BLaER1 treated with 17β-estradiol and CSF1 and Interleukin-3, amounts not matched to agents 10 nM and 100 nM (cell line): Measurements from ENCODE around the gene CABLES2.

Experiments
- H3K27ac ChIP-seq, 11 experiments: shearing (Covaris generic); formaldehyde crosslinking; 2 replicates each; pipeline ENCODE4 v1.8.1; 2022
- H3K27me3 ChIP-seq, 11 experiments: shearing (Covaris generic); formaldehyde crosslinking; 2 replicates each; pipeline ENCODE4 v1.8.1; 2022
- H3K36me3 ChIP-seq, 11 experiments: shearing (Covaris generic); formaldehyde crosslinking; 2 replicates each; pipeline ENCODE4 v1.8.1; 2022
- H3K4me1 ChIP-seq, 10 experiments: shearing (Covaris generic); formaldehyde crosslinking; 2 replicates each; pipeline ENCODE4 v1.8.1; 2022
- H3K4me2 ChIP-seq, 11 experiments: shearing (Covaris generic); formaldehyde crosslinking; 2 replicates each; pipeline ENCODE4 v1.8.1; 2022
- H3K4me3 ChIP-seq, 10 experiments: shearing (Covaris generic); formaldehyde crosslinking; 2 replicates each; pipeline ENCODE4 v1.8.1; 2022
- H3K9ac ChIP-seq, 11 experiments: shearing (Covaris generic); formaldehyde crosslinking; 2 replicates each; pipeline ENCODE4 v1.8.1; 2022
- H3K9me3 ChIP-seq, 11 experiments: shearing (Covaris generic); formaldehyde crosslinking; replicated peaks in 1 of 11; 2 replicates each; pipeline ENCODE4 v1.8.1; 2022
- H4K20me1 ChIP-seq, 11 experiments: shearing (Covaris generic); formaldehyde crosslinking; 2 replicates each; pipeline ENCODE4 v1.8.1; 2022
- Cebpa-rat ChIP-seq, 11 experiments: shearing (Covaris generic); IDR thresholded peaks; 2 replicates each; pipeline ENCODE4 v1.8.1; 2022

The CABLES2 gene

DNA sequence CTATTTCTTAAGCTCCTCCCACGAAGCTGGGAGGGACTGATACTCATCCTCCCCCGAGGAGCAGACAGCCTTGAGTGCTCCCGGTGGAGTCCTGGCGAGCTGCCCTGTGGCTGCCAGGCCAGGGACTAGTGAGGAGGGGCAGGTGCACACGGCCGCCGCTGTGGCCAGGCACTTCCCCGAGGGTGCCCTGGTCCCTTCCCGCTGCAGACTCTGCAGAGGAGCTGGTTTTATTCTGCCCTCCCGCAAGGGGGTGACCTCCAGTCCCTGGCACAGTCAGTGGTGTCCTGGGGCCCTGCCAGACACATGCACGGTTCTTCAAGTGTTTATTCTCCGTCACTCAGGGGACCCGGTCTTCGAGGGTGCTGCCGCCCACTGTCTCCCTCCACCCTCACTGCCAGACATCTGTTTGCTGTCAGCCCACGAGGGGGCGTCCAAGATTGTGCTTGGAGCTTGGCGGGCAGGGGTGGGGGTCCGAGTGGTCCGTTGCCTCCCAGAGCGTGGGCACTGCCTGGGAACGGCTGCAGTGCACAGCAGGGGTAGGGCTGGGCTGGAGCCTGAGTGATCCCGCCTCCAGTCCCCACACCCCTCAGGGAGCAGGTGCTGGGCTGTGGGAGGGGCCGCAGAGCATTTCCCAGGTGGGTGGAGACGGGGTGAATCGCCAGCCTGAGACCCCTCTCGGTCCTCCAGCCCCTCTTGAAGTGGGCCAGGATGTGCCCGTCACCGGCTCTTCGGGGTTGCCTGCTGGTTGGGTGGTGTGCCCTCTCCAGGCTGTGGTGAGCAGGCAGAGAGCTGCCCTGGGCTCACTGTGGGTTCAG, 3.1 kb upstream of the CABLES2 start:
- Histone ChIP-seq H3K36me3 (0 out of 22 replicates have a peak, but pooled peaks cover 0 to under 1% (median 0%) of the 10 kb centered on the region in 11 experiments), H3K4me2 (peak overlapping the region; percentile 59 to 84 (median 76)), H3K9me3 (no peaks in the 10 kb centered on the region), H3K4me1 (peaks cover 39 to 73% (median 66%) of the 10 kb centered on the region in 10 experiments), H3K9ac (peak overlapping the region in 6 of 11 experiments; percentile 11 to 54 (median 24); a peak in 4 of 22 replicates), H3K4me3 (no peak overlapping the region), H3K27ac (no peak overlapping the region), H3K27me3 (no peaks in the 10 kb centered on the region; a peak in 1 of 22 replicates), H4K20me1 (peaks cover 0 to 29% (median 13%) of the 10 kb centered on the region in 11 experiments; a peak in 17 of 22 replicates)
- TF ChIP-seq Cebpa-rat (IDR thresholded peaks at IDR 0.05), result no peak

DNA sequence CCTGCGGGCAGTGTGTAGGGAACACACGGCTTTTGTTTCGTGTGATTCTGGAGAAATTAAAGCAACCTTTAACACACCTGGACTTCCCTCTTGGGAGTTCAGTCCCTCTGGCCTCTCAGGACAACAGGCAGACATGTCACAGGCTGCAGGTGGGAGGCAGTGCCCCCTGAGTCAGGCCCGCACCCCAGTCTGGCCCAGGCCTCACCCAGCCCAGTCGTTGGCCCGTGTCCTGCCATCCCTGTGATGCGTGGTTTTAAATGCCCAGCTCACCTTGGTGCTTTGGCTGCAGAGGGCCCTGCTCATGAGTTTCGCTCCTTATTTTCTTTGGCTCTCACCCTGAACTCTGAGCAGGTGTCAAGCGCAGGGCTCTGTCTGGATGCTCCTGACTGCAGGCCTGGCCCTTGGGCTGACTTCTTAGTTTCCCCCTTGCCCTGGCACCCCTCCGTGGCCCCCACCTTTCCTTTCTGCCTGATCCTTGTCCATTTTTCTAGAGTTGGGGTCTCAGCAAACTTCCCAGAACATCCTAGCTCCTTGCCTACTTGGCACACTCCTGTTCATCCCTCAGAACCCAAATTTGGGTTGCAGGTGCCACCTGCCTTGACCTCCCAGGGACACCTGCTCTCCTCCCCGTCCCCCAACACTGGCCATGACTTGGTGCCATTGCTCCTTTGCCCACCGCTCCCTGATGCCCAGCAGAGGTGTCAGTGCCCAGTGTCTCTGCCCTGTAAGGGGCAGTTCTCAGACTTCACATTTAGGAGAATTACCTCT, 2.2 kb upstream of the CABLES2 start:
- no peak overlapping the region for H3K27ac ChIP-seq
- H3K36me3 ChIP-seq, result peaks cover 0 to 9% (median 0%) of the 10 kb centered on the region in 11 experiments; a peak in 1 of 22 replicates
- peaks cover 0 to 30% (median 17%) of the 10 kb centered on the region in 11 experiments; a peak in 17 of 22 replicates for H4K20me1 ChIP-seq
- H3K27me3 ChIP-seq, result no peaks in the 10 kb centered on the region; a peak in 1 of 22 replicates
- peak overlapping the region in 5 of 11 experiments; percentile 11 to 36 (median 12); a peak in 3 of 22 replicates for H3K9ac ChIP-seq
- no peaks in the 10 kb centered on the region for H3K9me3 ChIP-seq
- no peak for TF ChIP-seq Cebpa-rat (IDR thresholded peaks at IDR 0.05)
- H3K4me1 ChIP-seq, result peaks cover 44 to 81% (median 75%) of the 10 kb centered on the region in 10 experiments
- no peak overlapping the region for H3K4me3 ChIP-seq
- peak overlapping the region; percentile 59 to 84 (median 76); a peak in 21 of 22 replicates for H3K4me2 ChIP-seq

DNA sequence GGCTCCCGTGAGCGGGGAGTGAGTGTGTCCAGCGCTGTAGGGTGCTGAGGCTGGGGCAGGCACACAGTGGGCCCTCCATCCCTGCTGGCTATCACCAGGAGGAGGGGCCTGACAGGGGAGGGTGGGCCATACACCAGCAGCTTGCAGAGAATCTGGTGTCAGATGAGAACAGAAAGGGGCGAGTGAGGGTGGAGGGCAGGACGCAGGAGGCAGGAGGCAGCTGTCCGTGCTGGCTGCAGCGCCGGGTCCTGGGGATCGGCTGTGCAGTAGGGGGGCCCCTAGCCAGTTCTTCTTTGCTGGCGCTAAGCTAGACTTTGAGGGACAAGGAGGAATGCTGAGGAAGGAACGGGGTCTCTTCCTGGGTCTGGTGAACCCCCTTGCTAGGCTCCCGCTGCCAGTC, 1.6 kb upstream of the CABLES2 start:
- Histone ChIP-seq H3K9me3 (no peaks in the 10 kb centered on the region), H3K27ac (no peak overlapping the region), H3K36me3 (peaks cover 0 to 15% (median 0%) of the 10 kb centered on the region in 11 experiments; a peak in 2 of 22 replicates), H3K27me3 (no peaks in the 10 kb centered on the region; a peak in 1 of 22 replicates), H3K9ac (no peak overlapping the region; a peak in 1 of 22 replicates), H3K4me1 (peaks cover 44 to 88% (median 81%) of the 10 kb centered on the region in 10 experiments), H4K20me1 (peaks cover 0 to 31% (median 17%) of the 10 kb centered on the region in 11 experiments; a peak in 17 of 22 replicates), H3K4me3 (no peak overlapping the region), H3K4me2 (peak overlapping the region in 8 of 11 experiments; percentile 74 to 86 (median 80); a peak in 13 of 22 replicates)
- no peak for TF ChIP-seq Cebpa-rat (IDR thresholded peaks at IDR 0.05)

DNA sequence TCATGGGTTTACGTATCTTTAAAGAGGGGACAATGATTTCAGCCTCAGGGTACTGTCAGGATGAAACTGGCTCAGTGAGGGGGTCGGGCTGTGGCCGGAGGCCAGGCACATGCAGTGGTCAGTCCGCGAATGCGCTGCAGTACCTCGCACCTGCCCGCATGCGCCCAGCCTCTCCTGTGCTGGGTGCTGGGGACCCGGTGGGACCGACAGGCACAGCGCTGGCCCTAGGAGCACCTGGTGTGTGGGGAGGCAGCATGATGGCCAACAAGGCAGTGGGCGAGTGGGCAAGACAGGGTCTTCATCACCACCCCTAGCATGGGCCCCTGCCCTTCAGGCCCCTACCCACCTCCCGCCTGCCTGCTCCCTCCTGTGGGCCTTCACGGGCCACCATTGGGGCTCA, 970 bp upstream of the CABLES2 start:
- Histone ChIP-seq H3K4me1 (peaks cover 44 to 93% (median 86%) of the 10 kb centered on the region in 10 experiments), H3K4me3 (peak overlapping the region in 1 of 10 experiments; percentile 93; a peak in 2 of 20 replicates), H4K20me1 (peaks cover 0 to 37% (median 17%) of the 10 kb centered on the region in 11 experiments; a peak in 17 of 22 replicates), H3K9ac (peak overlapping the region in 6 of 11 experiments; percentile 89 to 95 (median 93); a peak in 7 of 22 replicates), H3K27ac (peak overlapping the region in 7 of 11 experiments; percentile 72 to 85 (median 83); a peak in 9 of 22 replicates), H3K4me2 (peak overlapping the region; percentile 69 to 91 (median 80)), H3K9me3 (no peaks in the 10 kb centered on the region), H3K27me3 (no peaks in the 10 kb centered on the region; a peak in 1 of 22 replicates), H3K36me3 (peaks cover 0 to 15% (median 1%) of the 10 kb centered on the region in 11 experiments; a peak in 7 of 22 replicates)
- TF ChIP-seq Cebpa-rat (IDR thresholded peaks at IDR 0.05), result no peak

DNA sequence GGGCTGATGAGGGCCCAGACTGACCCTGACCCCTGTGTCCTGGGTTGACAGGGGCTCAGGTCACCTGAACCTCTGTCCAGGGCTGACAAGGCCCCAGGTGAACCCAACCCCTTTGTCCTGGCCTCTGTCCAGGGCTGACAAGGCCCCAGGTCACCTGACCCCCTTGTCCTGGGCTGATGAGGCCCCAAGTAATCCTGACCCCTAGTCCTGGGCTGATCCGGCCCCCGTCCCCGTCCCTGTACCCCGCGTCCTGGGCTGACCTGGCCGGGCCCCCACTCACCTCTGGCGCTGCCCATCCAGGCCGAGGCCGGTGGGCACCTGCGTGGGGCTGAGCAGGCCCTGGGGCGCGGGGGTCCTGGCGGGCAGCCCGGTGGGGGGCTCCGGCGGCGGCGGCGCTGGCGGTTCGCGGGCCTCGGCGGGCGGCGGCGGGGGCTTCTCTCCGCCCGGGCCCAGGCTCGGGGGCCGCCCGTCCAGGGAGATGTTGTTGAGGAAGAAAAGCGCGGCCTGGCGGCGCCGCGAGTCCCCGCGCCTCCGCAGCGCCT, 379 bp downstream of the CABLES2 start:
- Histone ChIP-seq H3K4me3 (peak overlapping the region; percentile 86 to 98 (median 92)), H4K20me1 (peaks cover 7 to 45% (median 17%) of the 10 kb centered on the region in 11 experiments; a peak in 17 of 22 replicates), H3K4me1 (peaks cover 51 to 93% (median 88%) of the 10 kb centered on the region in 10 experiments), H3K9ac (peak overlapping the region; percentile 84 to 96 (median 93)), H3K4me2 (peak overlapping the region; percentile 94 to 100 (median 99)), H3K27me3 (no peaks in the 10 kb centered on the region; a peak in 1 of 22 replicates), H3K27ac (peak overlapping the region; percentile 72 to 86 (median 83)), H3K9me3 (no peaks in the 10 kb centered on the region), H3K36me3 (peaks cover 0 to 24% (median 6%) of the 10 kb centered on the region in 11 experiments; a peak in 8 of 22 replicates)
- no peak for TF ChIP-seq Cebpa-rat (IDR thresholded peaks at IDR 0.05)

DNA sequence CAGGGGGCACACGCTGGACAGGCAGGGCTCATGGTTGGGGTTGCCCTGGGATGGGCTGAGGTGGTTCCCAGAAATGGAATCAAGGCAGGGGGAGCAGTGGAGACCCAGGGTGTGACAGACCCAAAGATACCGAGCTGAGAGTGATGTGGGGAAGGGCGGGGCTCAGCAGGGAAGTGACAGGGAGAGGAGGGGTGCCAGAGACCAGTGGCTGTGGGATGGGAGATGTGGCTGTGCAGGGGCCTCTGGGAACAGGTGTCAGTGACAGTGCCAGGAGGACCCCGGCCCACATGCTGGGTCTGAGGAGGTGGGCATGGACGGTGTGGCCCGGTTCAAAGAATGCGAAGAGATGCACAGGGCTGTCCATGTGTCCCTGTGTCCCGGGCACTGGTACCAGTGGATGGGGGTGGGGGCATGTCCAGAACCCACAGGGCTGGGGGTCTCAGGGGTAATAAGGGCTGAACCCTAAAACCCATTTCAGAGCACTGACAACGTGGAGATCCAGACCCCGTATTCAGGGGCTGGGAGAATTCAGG, 1.0 kb downstream of the CABLES2 start:
- H4K20me1 ChIP-seq, result peaks cover 13 to 51% (median 22%) of the 10 kb centered on the region in 11 experiments; a peak in 17 of 22 replicates
- H3K27ac ChIP-seq, result peak overlapping the region in 10 of 11 experiments; percentile 72 to 86 (median 84); a peak in 17 of 22 replicates
- H3K4me1 ChIP-seq, result peaks cover 55 to 93% (median 91%) of the 10 kb centered on the region in 10 experiments
- no peaks in the 10 kb centered on the region for H3K9me3 ChIP-seq
- H3K9ac ChIP-seq, result peak overlapping the region; percentile 84 to 96 (median 93)
- TF ChIP-seq Cebpa-rat (IDR thresholded peaks at IDR 0.05), result no peak
- peak overlapping the region; percentile 86 to 98 (median 92) for H3K4me3 ChIP-seq
- H3K27me3 ChIP-seq, result no peaks in the 10 kb centered on the region; a peak in 1 of 22 replicates
- H3K36me3 ChIP-seq, result peaks cover 0 to 25% (median 6%) of the 10 kb centered on the region in 11 experiments; a peak in 8 of 22 replicates
- peak overlapping the region; percentile 94 to 100 (median 99) for H3K4me2 ChIP-seq

DNA sequence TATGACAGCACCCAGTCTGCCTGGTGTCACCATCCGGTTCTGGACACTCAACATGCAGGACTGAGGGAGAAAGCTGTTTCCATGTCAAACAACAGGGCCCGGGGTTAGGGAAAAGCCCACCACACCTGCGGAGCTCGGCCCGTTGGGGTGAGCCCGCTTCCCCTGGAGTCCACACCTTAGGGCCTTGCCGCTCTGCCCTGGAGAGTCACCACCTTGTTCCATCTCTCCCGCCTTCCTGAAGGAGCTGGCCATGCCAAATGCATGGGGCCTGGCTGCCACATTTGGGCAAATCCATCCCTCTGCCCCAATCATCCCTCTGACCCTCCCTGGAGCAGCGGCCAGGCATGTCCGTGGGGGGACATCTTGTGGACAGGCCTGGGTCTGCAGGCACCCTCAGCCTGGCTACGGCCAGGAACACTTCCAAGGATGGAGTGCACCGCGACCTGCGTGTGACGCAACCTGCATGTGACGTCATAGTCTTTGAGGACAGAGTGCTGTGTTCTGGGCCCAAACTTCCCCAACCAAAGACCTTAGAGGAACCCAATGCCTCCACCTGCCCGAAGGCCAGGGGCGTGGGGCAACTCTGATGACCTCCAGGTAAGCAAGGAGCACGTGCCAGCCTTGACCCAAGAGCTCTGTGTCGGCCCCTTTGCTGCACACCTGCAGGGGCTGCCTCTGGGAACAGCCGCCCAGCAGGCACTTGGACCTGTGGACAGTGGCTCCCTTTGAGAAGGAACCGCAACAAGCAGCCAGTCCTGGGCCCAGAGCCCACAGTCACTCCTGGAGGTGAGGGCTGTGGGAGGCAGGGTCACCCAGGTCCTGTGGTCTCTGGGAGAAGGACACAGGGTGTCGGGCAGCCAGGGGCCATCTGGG, 1.7 kb downstream of the CABLES2 start:
- Histone ChIP-seq H3K9me3 (no peaks in the 10 kb centered on the region), H3K4me1 (peaks cover 50 to 93% (median 91%) of the 10 kb centered on the region in 10 experiments), H3K4me3 (peak overlapping the region; percentile 86 to 98 (median 92); a peak in 17 of 20 replicates), H3K9ac (peak overlapping the region; percentile 84 to 96 (median 93); a peak in 21 of 22 replicates), H3K4me2 (peak overlapping the region; percentile 94 to 100 (median 99)), H3K27me3 (no peaks in the 10 kb centered on the region; a peak in 1 of 22 replicates), H3K27ac (peak overlapping the region in 1 of 11 experiments; percentile 83; a peak in 3 of 22 replicates), H3K36me3 (peaks cover 0 to 27% (median 6%) of the 10 kb centered on the region in 11 experiments; a peak in 8 of 22 replicates), H4K20me1 (peaks cover 13 to 58% (median 26%) of the 10 kb centered on the region in 11 experiments; a peak in 17 of 22 replicates)
- peak in 2 of 11 experiments; percentile 38 to 41; a peak in 2 of 22 replicates for TF ChIP-seq Cebpa-rat (IDR thresholded peaks at IDR 0.05)
